GM21717 (cell line): Measurements from ENCODE around the gene VN1R5.

Experiments used
- ATAC-seq: cut with Tn5 transposase; IDR thresholded peaks from one replicate; pipeline ENCODE4 v1.9.1; 2021; ENCODE audit warnings: mild to moderate bottlenecking, moderate library complexity; ENCODE audit not compliant: unreplicated experiment

VN1R5 gene

DNA sequence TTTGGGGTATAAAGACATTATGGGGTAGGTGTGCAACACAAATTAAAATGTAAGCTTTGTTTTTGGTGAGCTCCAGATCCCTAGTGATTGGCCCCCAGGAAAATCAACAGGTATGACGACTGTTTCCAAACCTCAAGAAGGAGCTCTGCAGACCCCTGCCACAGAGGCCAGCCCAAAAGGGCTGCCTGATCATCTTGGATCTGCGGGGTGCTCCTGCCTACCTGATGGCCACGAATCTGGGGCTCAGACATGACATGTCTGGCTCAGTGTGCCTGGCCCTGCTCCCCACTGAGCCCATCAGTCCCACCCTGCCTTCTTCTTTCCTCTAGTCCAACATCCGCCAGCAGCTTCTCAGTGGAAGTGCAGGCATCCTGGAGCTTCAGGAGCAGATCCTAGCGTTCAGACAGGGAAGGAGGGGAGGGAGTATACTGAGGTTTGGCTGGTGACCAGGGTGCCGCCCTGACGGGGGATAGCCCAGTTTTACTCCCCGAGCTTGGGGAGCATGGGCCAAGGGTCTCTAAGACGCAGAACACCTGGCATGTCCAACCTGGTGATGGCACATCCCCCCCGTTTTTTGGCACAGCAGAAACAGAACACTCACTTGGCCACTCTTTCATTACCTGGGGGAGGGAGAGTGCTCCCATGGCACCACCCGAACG lies 44.0 kb downstream of the VN1R5 start:
- ATAC-seq: no peak

DNA sequence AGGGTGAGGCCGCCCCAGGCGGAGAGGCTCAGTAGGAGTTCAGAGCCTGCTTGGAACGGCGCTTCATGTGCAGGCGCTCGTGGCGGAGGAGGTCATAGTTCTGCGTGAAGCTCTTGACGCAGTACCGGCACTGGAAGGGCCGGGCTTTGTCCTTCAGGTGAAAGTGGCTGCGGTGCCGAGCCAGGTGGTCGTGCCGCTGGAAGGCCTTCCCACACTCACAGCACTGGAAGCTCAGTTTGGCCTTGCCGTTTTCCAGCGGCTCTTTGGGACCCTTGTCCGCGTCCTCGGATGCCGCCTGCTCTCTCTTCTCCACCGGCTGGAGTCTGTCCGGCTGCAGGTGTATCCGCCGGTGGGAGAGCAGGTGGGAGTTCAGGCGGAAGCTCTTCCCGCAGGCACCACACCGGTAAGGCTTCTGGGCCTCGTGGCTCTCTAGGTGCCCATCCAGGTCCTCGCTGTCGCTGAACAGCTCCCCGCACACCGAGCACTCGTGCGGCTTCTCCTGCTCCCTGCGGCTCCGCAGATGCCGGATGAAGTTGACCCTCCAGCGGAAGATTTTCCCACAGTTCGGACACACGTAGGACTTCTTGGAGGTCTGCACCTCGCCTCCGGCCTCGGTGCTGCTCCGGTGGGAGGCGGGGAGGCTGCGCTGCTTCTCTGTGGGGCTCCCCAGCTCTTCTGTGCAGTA lies 44.8 kb downstream of the VN1R5 start:
- ATAC-seq: no peak

DNA sequence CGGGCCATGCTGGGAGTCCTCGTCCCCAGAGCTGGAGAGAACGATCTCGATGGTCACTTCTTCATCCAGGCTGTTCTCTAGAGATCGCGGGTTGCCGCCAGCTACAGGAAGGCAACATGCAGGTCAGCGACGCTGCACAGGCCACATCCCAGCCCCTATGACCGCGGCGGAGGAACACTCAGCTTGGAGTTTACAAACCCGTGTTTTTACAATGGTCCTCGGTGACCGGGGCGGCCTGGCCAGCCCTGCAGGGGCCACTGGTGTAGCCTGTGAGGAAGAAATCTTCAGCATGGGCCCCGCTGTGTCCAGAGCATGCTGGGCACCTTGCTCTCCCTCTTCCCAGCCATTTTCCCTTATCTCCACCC lies 45.3 kb downstream of the VN1R5 start:
- no peak for ATAC-seq

DNA sequence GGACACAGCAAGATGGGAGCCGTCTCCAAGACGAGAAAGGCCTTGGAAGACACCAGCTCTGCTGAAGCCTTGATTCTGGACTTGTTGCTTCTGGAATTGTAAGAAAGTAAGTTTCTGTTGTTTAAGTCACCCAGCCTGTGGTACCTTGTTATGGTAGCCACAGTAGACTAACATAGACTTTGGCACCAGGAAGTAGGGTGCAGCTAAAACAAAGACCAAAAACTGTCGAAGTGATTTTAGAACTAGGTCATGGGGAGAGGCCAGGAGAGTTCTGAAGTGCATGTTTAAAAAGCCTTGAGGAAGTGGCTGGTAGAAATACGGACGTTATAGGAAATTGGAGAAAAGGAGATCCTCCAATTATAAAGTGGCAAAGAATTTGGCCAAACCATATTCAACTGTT lies 47.3 kb downstream of the VN1R5 start:
- ATAC-seq: no peak

DNA sequence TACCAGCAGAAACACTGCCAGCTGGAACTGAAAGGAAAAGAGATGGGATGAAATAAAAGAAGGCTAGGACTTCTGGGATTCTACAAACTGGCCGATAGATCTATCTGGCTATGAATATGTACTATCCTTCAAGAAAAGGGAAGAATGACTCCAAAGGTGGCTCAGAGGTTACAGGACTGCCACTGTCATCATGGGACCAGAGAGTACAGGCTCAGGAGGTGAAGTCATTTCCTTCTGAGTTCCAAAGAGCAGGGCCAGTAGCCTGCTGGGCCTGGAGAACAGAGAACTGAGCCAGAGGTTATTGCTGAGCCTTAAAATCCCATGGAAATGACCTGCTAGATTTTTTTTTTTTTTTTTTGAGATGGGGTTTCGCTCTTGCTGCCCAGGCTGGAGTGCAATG lies 48.2 kb downstream of the VN1R5 start:
- ATAC-seq: no peak
